Measurements from ENCODE around the gene TMEFF2. TPM values are rescaled to one million over a fixed set of nuclear protein-coding genes. Genes with fewer than 3 reads are reported as not detected.
A peak's percentile ranks its signal among the peaks of the same experiment; 100 is the strongest.

TMEFF2 gene
- polyA plus RNA-seq, 1 of the 3 experiments (the other 2 are of a cell fraction): 5.4 TPM

DNA sequence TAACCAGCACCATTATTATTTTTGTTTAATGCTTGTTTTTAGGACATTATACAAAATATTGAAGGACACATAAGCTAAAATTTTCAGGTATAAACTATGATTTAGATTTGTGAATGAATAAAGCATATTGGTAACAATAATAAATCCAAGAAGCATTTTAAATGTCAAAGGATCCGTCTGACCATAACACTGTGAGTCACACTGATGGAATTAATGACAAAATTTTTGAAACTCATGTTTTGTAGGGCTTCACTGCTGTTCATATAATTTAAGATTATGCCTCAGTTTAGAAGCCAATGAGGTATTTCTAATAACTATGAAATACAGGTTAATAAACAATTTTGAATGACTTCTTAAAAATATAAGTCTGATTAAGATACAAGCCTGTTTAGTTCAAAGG lies 124.6 kb downstream of the TMEFF2 start:
- H3K4me3 ChIP-seq (ENCODE audit: low read depth in 2 of 2, low read length in 1 of 2): no peak overlapping the region
- ChIA-PET CTCF (no interaction called here), POLR2A (no interaction called here)
- no peaks in the 10 kb centered on the region for H3K9me2 ChIP-seq
- H3K4me2 ChIP-seq: no peak overlapping the region
- no peak overlapping the region for H3K9ac ChIP-seq
- no peaks in the 10 kb centered on the region for H3K27me3 ChIP-seq (ENCODE audit: insufficient read depth)
- H3F3A ChIP-seq (replicated peaks; ENCODE audit: insufficient read depth): no peaks in the 10 kb centered on the region
- no peaks in the 10 kb centered on the region for H3K9me3 ChIP-seq
- H3K79me2 ChIP-seq (ENCODE audit: insufficient read depth): no peaks in the 10 kb centered on the region
- peaks cover 0 to 6% of the 10 kb centered on the region in 2 experiments; a peak in 2 of 4 replicates for H3K4me1 ChIP-seq (ENCODE audit: control insufficient read depth in 1 of 2, insufficient read depth in 2 of 2, low read depth in 1 of 2, low read length in 1 of 2)
- no peak overlapping the region for H3K27ac ChIP-seq (ENCODE audit: low read depth in 2 of 2, low read length in 1 of 2)
- no peaks in the 10 kb centered on the region for H4K20me1 ChIP-seq (ENCODE audit: insufficient read depth)
- H3K36me3 ChIP-seq (replicated peaks in 1 of 2; ENCODE audit: control insufficient read depth in 1 of 2, insufficient read depth in 2 of 2, low read length in 1 of 2): no peaks in the 10 kb centered on the region
- DNase-seq: no peak
- no peak overlapping the region for H2AFZ ChIP-seq (ENCODE audit: low read depth)
- WGBS (ENCODE audit: low lambda C conversion rate): 7% methylated on average over 1 of the region's 1 CpG
- TF ChIP-seq JUND (IDR thresholded peaks at IDR 0.05) (peak; percentile 64), TCF12 (IDR thresholded peaks at IDR 0.05) (peak; percentile 16; the same call in 1 of the 2 replicates), EP300 (IDR thresholded peaks at IDR 0.05; ENCODE audit: borderline replicate concordance in 1 of 2, low read depth in 1 of 2, low read length in 1 of 2) (0 out of 4 replicates have a peak, but pooled peaks of 1 of the 2 experiments have one; percentile 19), GATA2 (CRISPR knock-in tag; IDR thresholded peaks at IDR 0.05) (no peak), MXI1 (IDR thresholded peaks at IDR 0.05; ENCODE audit: low read depth, low read length) (no peak), FOSL2 (IDR thresholded peaks at IDR 0.05; ENCODE audit: borderline replicate concordance, low read depth) (peak; percentile 49; the same call in 1 of the 2 replicates)
- TF ChIP-seq, protein P1, sequence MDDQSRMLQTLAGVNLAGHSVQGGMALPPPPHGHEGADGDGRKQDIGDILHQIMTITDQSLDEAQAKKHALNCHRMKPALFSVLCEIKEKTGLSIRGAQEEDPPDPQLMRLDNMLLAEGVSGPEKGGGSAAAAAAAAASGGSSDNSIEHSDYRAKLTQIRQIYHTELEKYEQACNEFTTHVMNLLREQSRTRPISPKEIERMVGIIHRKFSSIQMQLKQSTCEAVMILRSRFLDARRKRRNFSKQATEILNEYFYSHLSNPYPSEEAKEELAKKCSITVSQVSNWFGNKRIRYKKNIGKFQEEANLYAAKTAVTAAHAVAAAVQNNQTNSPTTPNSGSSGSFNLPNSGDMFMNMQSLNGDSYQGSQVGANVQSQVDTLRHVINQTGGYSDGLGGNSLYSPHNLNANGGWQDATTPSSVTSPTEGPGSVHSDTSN (IDR thresholded peaks at IDR 0.05): peak; percentile 56

DNA sequence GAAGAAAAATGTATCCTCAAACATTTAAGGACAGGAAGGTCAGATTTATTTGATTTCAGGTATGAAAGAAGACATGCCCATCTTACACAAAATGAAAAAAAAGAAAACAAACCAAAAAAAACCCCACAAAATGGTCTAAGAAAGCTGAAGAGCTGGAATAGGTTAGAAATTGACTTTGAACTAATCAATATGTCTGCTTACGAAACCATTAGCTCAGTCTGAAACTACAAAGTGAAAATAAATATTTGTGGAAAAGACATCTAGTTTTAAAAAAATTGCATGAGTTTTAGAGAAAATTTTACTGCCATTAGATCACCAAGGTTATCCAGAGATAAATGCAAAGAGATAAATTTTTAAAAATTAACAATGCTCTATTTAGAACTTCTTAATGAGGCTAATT lies 125.3 kb downstream of the TMEFF2 start:
- H3K4me1 ChIP-seq (ENCODE audit: control insufficient read depth in 1 of 2, insufficient read depth in 2 of 2, low read depth in 1 of 2, low read length in 1 of 2): peaks cover 0 to 6% of the 10 kb centered on the region in 2 experiments; a peak in 2 of 4 replicates
- H3K27me3 ChIP-seq (ENCODE audit: insufficient read depth): no peaks in the 10 kb centered on the region
- no peaks in the 10 kb centered on the region for H3K9me2 ChIP-seq
- H3K4me3 ChIP-seq (ENCODE audit: low read depth in 2 of 2, low read length in 1 of 2): no peak overlapping the region
- ChIA-PET POLR2A (no interaction called here), CTCF (no interaction called here)
- TF ChIP-seq, protein P2, sequence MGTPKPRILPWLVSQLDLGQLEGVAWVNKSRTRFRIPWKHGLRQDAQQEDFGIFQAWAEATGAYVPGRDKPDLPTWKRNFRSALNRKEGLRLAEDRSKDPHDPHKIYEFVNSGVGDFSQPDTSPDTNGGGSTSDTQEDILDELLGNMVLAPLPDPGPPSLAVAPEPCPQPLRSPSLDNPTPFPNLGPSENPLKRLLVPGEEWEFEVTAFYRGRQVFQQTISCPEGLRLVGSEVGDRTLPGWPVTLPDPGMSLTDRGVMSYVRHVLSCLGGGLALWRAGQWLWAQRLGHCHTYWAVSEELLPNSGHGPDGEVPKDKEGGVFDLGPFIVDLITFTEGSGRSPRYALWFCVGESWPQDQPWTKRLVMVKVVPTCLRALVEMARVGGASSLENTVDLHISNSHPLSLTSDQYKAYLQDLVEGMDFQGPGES (IDR thresholded peaks at IDR 0.05; ENCODE audit: low read depth, low read length): no peak
- TF ChIP-seq RCOR1 (IDR thresholded peaks at IDR 0.05; ENCODE audit: low read length) (no peak), NFIC (IDR thresholded peaks at IDR 0.05; ENCODE audit: borderline replicate concordance) (no peak), SIN3A (IDR thresholded peaks at IDR 0.05; ENCODE audit: borderline replicate concordance, low read depth, low read length) (no peak), FOXJ3 (CRISPR knock-in tag; IDR thresholded peaks at IDR 0.05) (no peak), EP300 (IDR thresholded peaks at IDR 0.05; ENCODE audit: borderline replicate concordance in 1 of 2, low read depth in 1 of 2, low read length in 1 of 2) (no peak), YY1 (IDR thresholded peaks at IDR 0.05; ENCODE audit: low read depth) (no peak), RAD21 (IDR thresholded peaks at IDR 0.05; ENCODE audit: low read length) (no peak), FOXM1 (IDR thresholded peaks at IDR 0.05; ENCODE audit: low read depth) (no peak), RFX5 (IDR thresholded peaks at IDR 0.05; ENCODE audit: low read length) (no peak)
- TF ChIP-seq, protein P3, sequence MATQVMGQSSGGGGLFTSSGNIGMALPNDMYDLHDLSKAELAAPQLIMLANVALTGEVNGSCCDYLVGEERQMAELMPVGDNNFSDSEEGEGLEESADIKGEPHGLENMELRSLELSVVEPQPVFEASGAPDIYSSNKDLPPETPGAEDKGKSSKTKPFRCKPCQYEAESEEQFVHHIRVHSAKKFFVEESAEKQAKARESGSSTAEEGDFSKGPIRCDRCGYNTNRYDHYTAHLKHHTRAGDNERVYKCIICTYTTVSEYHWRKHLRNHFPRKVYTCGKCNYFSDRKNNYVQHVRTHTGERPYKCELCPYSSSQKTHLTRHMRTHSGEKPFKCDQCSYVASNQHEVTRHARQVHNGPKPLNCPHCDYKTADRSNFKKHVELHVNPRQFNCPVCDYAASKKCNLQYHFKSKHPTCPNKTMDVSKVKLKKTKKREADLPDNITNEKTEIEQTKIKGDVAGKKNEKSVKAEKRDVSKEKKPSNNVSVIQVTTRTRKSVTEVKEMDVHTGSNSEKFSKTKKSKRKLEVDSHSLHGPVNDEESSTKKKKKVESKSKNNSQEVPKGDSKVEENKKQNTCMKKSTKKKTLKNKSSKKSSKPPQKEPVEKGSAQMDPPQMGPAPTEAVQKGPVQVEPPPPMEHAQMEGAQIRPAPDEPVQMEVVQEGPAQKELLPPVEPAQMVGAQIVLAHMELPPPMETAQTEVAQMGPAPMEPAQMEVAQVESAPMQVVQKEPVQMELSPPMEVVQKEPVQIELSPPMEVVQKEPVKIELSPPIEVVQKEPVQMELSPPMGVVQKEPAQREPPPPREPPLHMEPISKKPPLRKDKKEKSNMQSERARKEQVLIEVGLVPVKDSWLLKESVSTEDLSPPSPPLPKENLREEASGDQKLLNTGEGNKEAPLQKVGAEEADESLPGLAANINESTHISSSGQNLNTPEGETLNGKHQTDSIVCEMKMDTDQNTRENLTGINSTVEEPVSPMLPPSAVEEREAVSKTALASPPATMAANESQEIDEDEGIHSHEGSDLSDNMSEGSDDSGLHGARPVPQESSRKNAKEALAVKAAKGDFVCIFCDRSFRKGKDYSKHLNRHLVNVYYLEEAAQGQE (IDR thresholded peaks at IDR 0.05; ENCODE audit: low read depth, low read length): no peak
- TF ChIP-seq, protein P4, sequence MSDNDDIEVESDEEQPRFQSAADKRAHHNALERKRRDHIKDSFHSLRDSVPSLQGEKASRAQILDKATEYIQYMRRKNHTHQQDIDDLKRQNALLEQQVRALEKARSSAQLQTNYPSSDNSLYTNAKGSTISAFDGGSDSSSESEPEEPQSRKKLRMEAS (IDR thresholded peaks at IDR 0.05; ENCODE audit: low read depth): no peak
- TF ChIP-seq, protein P5, sequence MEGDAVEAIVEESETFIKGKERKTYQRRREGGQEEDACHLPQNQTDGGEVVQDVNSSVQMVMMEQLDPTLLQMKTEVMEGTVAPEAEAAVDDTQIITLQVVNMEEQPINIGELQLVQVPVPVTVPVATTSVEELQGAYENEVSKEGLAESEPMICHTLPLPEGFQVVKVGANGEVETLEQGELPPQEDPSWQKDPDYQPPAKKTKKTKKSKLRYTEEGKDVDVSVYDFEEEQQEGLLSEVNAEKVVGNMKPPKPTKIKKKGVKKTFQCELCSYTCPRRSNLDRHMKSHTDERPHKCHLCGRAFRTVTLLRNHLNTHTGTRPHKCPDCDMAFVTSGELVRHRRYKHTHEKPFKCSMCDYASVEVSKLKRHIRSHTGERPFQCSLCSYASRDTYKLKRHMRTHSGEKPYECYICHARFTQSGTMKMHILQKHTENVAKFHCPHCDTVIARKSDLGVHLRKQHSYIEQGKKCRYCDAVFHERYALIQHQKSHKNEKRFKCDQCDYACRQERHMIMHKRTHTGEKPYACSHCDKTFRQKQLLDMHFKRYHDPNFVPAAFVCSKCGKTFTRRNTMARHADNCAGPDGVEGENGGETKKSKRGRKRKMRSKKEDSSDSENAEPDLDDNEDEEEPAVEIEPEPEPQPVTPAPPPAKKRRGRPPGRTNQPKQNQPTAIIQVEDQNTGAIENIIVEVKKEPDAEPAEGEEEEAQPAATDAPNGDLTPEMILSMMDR (IDR thresholded peaks at IDR 0.05): no peak
- no peak overlapping the region for H3K9ac ChIP-seq
- H4K20me1 ChIP-seq (ENCODE audit: insufficient read depth): no peaks in the 10 kb centered on the region
- no peak overlapping the region for H3K4me2 ChIP-seq
- WGBS (ENCODE audit: low lambda C conversion rate): 90% methylated on average over 1 of the region's 1 CpG
- no peak for DNase-seq
- no peak overlapping the region for H2AFZ ChIP-seq (ENCODE audit: low read depth)
- no peaks in the 10 kb centered on the region for H3F3A ChIP-seq (replicated peaks; ENCODE audit: insufficient read depth)
- no peaks in the 10 kb centered on the region for H3K79me2 ChIP-seq (ENCODE audit: insufficient read depth)
- H3K27ac ChIP-seq (ENCODE audit: low read depth in 2 of 2, low read length in 1 of 2): no peak overlapping the region
- H3K9me3 ChIP-seq: no peaks in the 10 kb centered on the region
- H3K36me3 ChIP-seq (replicated peaks in 1 of 2; ENCODE audit: control insufficient read depth in 1 of 2, insufficient read depth in 2 of 2, low read length in 1 of 2): no peaks in the 10 kb centered on the region
